Anterior cingulate cortex (tissue), 58 donors: ENCODE data around the gene RYR2.

Experiments
- DNase-seq, 58 donors: peaks; one replicate each; lab custom pipeline; 2025; lab: John Stamatoyannopoulos, UW

Gene RYR2

GRCh38 chr1:237396426-237396825 lies 354.4 kb downstream of the RYR2 start:
- no peak for DNase-seq

GRCh38 chr1:237398751-237399150 lies 356.8 kb downstream of the RYR2 start:
- no peak for DNase-seq

- DNase-seq = no peak
Measured at GRCh38 chr1:237405912-237406311, 363.9 kb downstream of the RYR2 start.

- DNase-seq = no peak
Measured at GRCh38 chr1:237411621-237412020, 369.6 kb downstream of the RYR2 start.

- peak in 4 of 58 donors; percentile 1 to 59 (median 4) for DNase-seq
Measured at GRCh38 chr1:237416924-237417655, 375.1 kb downstream of the RYR2 start.

- DNase-seq = no peak
Measured at GRCh38 chr1:237428809-237429208, 386.8 kb downstream of the RYR2 start.

- DNase-seq = no peak
Measured at GRCh38 chr1:237429252-237429651, 387.3 kb downstream of the RYR2 start.

- DNase-seq = no peak
Measured at GRCh38 chr1:237431448-237431847, 389.5 kb downstream of the RYR2 start.

GRCh38 chr1:237440346-237440745 lies 398.4 kb downstream of the RYR2 start:
- DNase-seq = no peak

- DNase-seq = no peak
Measured at GRCh38 chr1:237444120-237444790, 402.3 kb downstream of the RYR2 start.

- DNase-seq = no peak
Measured at GRCh38 chr1:237448042-237448441, 406.1 kb downstream of the RYR2 start.

- DNase-seq = no peak
Measured at GRCh38 chr1:237457573-237457972, 415.6 kb downstream of the RYR2 start.

GRCh38 chr1:237467320-237467719 lies 425.3 kb downstream of the RYR2 start:
- no peak for DNase-seq

GRCh38 chr1:237470712-237471338 lies 428.8 kb downstream of the RYR2 start:
- DNase-seq = no peak

GRCh38 chr1:237471377-237471776 lies 429.4 kb downstream of the RYR2 start:
- DNase-seq = no peak

- no peak for DNase-seq
Measured at GRCh38 chr1:237471956-237472355, 430.0 kb downstream of the RYR2 start.

- DNase-seq = no peak
Measured at GRCh38 chr1:237473854-237474253, 431.9 kb downstream of the RYR2 start.

- no peak for DNase-seq
Measured at GRCh38 chr1:237478082-237478481, 436.1 kb downstream of the RYR2 start.

- no peak for DNase-seq
Measured at GRCh38 chr1:237478842-237479241, 436.9 kb downstream of the RYR2 start.

- no peak for DNase-seq
Measured at GRCh38 chr1:237482777-237483176, 440.8 kb downstream of the RYR2 start.

- DNase-seq = no peak
Measured at GRCh38 chr1:237492359-237492758, 450.4 kb downstream of the RYR2 start.

GRCh38 chr1:237500566-237500965 lies 458.6 kb downstream of the RYR2 start:
- no peak for DNase-seq
